Measurements from ENCODE around the gene ZNF519. TPM values are rescaled to one million over a fixed set of nuclear protein-coding genes. Genes with fewer than 3 reads are reported as not detected.

The ZNF519 gene
- total and polyA plus RNA-seq, 11 donors: 0.97 to 6.3 (median 2.5) TPM

DNA sequence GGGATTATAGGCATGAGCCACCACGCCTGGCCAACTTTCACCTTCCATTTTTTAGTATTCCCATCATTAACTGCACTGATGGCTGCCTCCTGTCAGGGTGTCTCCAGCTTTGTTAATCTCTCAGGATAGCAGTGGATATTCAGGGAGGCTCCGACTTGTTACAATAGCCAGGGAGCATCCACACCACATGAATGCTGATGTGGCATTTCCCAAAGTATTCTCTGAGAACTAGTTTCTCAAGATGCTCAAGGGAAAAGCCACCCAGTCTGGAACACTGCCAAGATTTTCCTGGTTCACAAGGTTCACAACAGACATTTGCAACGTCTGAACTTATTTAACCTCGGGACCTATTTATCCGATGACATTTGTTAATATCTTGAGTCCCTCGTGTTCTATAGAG, 33.8 kb downstream of the ZNF519 start:
- Histone ChIP-seq H3K4me3 (no peak overlapping the region), H3K27ac (no peak overlapping the region), H3K4me1 (no peaks in the 10 kb centered on the region), H3K36me3 (no peaks in the 10 kb centered on the region), H3K27me3 (no peaks in the 10 kb centered on the region), H3K9me3 (peaks cover 0 to 11% (median 0%) of the 10 kb centered on the region in 12 donors)
- no peak for ATAC-seq
- 76 to 83% (median 80%) methylated on average over 6 of the region's 6 CpGs for WGBS, 4 donors
- no peak for DNase-seq
- intact Hi-C loops (cut with DNase I): no loop called here
- TF ChIP-seq POLR2A (IDR thresholded peaks at IDR 0.05): no peak
- TF ChIP-seq, protein P1, sequence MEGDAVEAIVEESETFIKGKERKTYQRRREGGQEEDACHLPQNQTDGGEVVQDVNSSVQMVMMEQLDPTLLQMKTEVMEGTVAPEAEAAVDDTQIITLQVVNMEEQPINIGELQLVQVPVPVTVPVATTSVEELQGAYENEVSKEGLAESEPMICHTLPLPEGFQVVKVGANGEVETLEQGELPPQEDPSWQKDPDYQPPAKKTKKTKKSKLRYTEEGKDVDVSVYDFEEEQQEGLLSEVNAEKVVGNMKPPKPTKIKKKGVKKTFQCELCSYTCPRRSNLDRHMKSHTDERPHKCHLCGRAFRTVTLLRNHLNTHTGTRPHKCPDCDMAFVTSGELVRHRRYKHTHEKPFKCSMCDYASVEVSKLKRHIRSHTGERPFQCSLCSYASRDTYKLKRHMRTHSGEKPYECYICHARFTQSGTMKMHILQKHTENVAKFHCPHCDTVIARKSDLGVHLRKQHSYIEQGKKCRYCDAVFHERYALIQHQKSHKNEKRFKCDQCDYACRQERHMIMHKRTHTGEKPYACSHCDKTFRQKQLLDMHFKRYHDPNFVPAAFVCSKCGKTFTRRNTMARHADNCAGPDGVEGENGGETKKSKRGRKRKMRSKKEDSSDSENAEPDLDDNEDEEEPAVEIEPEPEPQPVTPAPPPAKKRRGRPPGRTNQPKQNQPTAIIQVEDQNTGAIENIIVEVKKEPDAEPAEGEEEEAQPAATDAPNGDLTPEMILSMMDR (IDR thresholded peaks at IDR 0.05): no peak

DNA sequence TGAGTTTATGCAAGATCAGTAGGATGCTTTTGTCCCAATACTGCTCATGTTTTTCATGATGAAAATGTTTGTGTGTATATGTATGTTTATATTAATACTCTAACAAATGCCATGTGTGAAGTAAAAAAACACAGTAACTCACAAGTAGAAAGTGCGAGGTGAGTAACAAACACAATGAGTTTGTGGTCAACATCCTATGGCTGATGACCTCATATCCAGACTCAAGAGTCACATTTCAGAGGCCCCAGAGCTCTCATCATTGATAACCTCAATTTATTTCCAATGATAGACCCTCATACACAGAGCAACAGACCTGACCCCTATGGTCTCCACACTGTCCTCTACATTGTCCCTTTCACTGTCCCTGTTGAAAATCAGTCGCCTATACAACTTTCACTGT, 34.5 kb downstream of the ZNF519 start:
- H3K9me3 ChIP-seq: peaks cover 0 to 4% (median 0%) of the 10 kb centered on the region in 12 donors
- DNase-seq: no peak
- H3K36me3 ChIP-seq: no peaks in the 10 kb centered on the region
- H3K27ac ChIP-seq: no peak overlapping the region
- intact Hi-C loops (cut with DNase I): no loop called here
- WGBS, 4 donors: 93 to 99% (median 97%) methylated on average over 2 of the region's 2 CpGs
- no peaks in the 10 kb centered on the region for H3K4me1 ChIP-seq
- no peak for ATAC-seq
- H3K4me3 ChIP-seq: no peak overlapping the region
- TF ChIP-seq, protein P1 (IDR thresholded peaks at IDR 0.05): no peak
- TF ChIP-seq POLR2A (IDR thresholded peaks at IDR 0.05): no peak
- no peaks in the 10 kb centered on the region for H3K27me3 ChIP-seq

DNA sequence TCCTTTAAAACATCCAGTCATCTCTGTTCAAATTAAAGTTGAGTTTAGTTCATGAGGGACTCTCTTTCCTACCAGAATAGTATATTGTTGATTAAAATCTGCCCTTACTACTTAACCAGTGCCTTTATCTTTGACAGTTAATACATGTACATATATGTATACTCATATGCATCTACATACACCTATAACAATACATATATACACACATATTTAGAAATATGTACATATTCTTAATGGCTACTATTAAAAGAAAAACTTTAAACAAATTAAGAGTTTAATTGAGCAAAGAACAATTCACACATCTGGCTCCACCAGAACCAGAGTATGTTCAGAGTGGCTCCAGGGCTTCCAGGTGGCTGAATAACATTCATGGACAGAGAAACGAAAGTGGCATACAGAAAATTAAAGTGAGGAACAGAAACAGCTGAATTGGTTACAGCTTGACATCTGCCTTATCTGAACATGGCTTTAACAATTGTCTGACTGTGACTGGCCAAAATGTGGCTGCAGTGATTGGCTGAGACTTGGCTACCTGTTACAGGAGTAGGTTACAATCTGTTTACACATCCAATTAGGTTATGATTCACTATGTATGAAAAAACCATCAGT, 38.8 kb downstream of the ZNF519 start:
- WGBS, 4 donors: 64 to 81% (median 70%) methylated on average over 1 of the region's 1 CpG
- no peak for ATAC-seq
- H3K36me3 ChIP-seq: no peaks in the 10 kb centered on the region
- H3K4me3 ChIP-seq: no peak overlapping the region
- H3K27me3 ChIP-seq: no peaks in the 10 kb centered on the region
- DNase-seq: no peak
- no peaks in the 10 kb centered on the region for H3K9me3 ChIP-seq
- intact Hi-C loops (cut with DNase I): no loop called here
- no peaks in the 10 kb centered on the region for H3K4me1 ChIP-seq
- no peak for TF ChIP-seq POLR2A (IDR thresholded peaks at IDR 0.05)
- TF ChIP-seq, protein P1 (IDR thresholded peaks at IDR 0.05): no peak
- H3K27ac ChIP-seq: no peak overlapping the region

DNA sequence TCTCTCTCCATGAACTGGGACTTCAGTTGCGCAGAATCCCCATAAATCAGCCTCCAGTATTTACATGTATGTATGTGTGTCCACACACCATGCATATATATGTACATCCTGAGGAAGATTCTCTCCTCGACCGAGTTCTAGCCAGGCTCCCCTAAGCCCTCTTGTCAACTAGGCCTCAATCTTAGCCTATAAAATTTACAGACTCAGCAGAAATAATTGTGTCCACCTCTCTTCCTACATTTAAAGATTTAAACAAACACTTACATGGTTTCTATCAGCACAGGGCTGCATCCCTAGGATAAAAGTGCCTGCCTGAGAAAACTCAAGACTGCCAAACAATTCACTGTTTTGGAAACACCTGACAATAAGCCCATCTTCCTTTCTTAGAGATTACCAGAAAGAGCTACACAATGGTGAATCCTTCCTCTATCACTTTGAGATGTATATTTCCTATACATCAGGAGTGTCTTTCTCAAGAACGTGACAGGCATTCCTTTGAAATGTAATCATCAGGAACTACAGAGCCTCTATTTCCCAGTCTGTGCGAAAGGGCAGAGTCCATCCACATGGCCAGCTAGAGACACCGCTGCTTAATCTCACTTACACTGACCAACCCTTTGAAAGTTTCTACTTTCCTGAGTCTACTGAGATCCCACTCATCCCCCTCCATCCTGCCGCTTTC, 39.5 kb downstream of the ZNF519 start:
- TF ChIP-seq POLR2A (IDR thresholded peaks at IDR 0.05): no peak
- TF ChIP-seq, protein P1 (IDR thresholded peaks at IDR 0.05): no peak
- H3K4me3 ChIP-seq: no peak overlapping the region
- DNase-seq (no peak), ATAC-seq (no peak)
- H3K9me3 ChIP-seq: no peaks in the 10 kb centered on the region
- 76 to 87% (median 85%) methylated on average over 6 to 7 of the region's 7 CpGs for WGBS, 4 donors
- H3K27ac ChIP-seq: no peak overlapping the region
- no peaks in the 10 kb centered on the region for H3K27me3 ChIP-seq
- H3K36me3 ChIP-seq: no peaks in the 10 kb centered on the region
- intact Hi-C loops (cut with DNase I): no loop called here
- no peaks in the 10 kb centered on the region for H3K4me1 ChIP-seq
